Stimulated activated CD4-positive, alpha-beta T cell treated with anti-CD3 and anti-CD28 coated beads, Interleukin-12 subunit alpha, Interleukin-12 subunit beta, amount 100 ng/mL, for 48 hours (primary cell): Measurements from ENCODE around the gene FAM83B.
"Not testable (repeated sequence)": the region's sequence is repeated elsewhere in the genome, so short reads cannot be mapped to it uniquely, and the experiment has no call there.

Experiments used
- DNase-seq, 3 donors: peaks; one replicate each; pipeline ENCODE4 v3.0.0-alpha.2; 2020; ENCODE audit warnings: low read depth in 2 of 3, low spot score in 1 of 3

The FAM83B gene

DNA sequence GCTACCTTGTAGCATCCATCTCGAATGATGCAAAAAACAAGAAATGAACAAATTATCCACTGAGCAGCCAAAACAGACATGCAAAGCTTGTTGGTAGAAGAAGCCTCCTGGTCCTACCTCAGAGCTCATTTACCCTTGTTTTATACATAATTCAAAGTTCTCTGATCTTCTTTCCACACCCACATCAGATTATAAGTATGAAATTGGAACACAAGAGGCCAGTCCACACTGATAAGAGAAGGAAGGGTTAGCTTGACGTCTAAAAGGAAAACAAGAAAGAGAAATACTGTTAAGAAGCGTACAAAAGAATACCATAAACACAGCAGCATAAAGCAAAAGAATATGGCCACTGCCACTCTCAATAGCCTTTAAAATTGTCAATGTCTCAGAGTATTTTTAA is 49.7 kb downstream of the FAM83B start:
- DNase-seq: no peak

- DNase-seq: no peak
These were observed 51.1 kb downstream of the FAM83B start for GRCh38 chr6:54897462-54898189.

- DNase-seq: no peak
These were observed 52.2 kb downstream of the FAM83B start for GRCh38 chr6:54898767-54899166.

DNA sequence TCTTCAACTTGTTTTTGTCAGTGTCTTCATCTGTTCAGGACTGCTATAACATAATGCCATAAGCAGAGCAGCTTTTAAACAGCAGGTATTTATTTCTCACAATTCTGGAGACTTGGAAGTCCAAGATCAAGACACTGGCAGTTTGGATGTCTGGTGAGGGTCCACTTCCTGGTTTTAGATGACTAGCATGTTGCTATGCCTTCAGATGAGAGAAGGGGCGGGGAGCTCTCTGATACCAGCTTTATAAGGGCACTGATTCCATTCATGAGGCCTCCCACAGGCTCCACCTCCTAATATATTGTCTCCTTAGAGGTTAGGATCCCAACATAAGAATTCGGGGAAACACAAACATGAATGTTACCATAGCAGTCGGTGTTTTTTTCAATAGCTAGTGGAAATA is 52.9 kb downstream of the FAM83B start:
- no peak for DNase-seq

DNA sequence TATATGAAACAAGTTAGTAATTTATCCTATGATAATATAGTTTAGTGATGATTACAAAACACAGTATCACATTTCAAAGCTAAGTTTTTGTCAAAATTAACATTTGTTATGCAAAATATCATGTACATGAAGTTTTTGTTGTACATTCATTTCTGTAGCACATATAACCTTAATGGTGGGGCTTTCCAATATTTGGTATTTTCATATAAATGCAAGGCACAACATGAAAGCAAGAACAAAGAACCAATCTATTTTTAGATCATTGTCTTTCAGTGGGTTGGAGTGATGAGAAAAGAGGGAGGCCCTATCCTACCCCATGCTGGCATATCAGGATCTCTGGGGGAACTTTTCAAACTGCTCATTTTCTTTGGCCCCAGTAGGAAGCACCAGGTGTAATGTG is 53.4 kb downstream of the FAM83B start:
- DNase-seq: no peak

GRCh38 chr6:54900666-54901065 is 54.1 kb downstream of the FAM83B start:
- DNase-seq: no peak

DNA sequence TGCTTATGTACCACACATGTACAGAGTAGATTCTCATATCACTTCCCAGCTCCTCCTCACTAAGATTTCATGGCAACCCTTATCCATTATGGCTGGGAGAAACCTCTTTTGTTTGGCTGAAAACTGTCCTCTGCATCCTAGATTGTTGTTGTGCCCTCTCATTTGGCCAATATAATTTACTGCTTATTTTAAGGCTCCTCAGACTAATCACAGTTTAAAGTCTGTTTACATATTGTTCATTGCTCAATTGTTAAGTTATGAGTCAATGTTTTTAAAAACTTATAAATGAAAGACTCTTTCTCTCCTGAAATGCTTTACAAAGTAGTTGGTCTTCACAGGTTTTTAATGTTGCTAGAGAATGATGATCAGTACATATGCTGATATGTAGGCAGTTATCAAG is 57.3 kb downstream of the FAM83B start:
- DNase-seq: no peak

GRCh38 chr6:54907355-54907754 is 60.8 kb downstream of the FAM83B start:
- DNase-seq: no peak

- DNase-seq: no peak
These were observed 62.6 kb downstream of the FAM83B start for GRCh38 chr6:54909184-54909583.

DNA sequence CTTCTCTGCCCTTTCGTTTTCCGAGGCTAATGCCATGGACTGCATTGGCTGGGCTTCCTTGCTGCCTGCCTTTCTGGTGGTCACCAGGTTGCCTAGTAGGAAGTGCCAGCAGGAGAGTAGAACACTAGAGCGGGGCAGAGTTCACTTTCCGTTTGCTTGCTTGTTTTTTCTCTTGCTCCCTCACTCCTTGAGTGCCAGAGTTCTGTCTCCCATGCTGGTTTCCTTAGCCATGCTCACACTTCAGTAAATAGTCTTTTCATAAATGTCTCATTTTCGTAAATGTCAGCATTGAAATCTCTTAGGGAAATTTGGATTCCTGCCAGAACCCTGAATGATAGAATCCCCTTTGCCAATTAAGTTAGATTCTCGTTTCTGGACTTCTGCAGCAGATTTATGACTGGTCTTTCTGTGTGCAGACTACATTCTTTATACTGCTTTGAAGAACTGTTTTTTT is 63.9 kb downstream of the FAM83B start:
- DNase-seq: no peak

GRCh38 chr6:54910921-54911320 is 64.3 kb downstream of the FAM83B start:
- DNase-seq: no peak

DNA sequence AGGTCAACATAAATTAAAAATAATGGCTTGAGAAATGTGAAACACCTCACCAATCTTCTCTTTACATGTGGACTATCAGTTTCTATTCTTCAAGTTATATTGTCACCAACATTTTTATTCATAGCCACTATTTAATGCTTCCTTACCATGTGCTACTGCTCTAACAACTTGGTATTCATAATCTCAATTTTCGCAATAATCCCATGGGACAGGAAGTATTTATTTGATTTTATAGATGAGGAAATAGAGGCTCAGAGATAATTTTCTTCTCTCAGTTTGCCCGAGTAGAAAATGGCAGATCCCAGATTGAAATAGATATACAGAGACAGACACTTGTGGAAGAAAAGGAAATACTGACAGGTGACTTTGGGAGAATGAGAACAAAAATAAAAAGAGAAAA is 66.6 kb downstream of the FAM83B start:
- no peak for DNase-seq

DNA sequence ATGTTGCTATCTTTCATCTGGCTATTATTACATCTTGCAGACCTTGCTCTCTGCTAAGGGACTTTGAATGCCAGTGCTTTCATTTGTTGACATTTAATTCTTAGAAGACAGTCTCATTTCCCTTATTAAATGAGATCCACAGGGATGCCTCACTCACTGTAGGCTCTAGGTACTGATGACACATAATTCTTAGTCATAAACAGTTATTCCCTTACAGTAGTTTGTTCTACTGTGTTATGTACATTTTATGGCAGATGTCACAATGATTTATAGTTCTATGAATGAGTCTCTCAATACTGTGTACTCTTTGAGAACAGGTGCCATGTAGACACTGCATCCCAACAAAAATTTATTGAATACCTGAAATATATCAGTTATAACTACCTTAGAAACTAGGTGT is 70.3 kb downstream of the FAM83B start:
- DNase-seq: no peak

DNA sequence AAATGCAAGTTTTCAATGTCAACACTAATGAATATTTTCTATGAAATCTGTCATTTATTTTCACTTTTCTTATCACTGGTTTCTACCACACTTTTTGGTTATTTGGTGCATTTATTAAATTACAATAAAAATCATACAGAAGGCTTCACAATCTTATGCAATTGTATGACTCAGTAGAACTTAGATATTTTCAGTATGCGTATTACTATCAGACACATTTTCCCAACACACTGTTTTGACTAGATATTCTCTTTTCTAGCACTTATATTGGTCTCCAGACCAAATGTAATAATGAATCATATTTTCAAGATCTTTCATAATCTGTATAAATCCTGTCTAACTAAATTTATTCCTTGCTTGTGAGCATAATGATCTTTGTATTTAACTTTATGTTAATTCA is 74.1 kb downstream of the FAM83B start:
- no peak for DNase-seq

- DNase-seq: no peak
These were observed 75.3 kb downstream of the FAM83B start for GRCh38 chr6:54921891-54922290.

DNA sequence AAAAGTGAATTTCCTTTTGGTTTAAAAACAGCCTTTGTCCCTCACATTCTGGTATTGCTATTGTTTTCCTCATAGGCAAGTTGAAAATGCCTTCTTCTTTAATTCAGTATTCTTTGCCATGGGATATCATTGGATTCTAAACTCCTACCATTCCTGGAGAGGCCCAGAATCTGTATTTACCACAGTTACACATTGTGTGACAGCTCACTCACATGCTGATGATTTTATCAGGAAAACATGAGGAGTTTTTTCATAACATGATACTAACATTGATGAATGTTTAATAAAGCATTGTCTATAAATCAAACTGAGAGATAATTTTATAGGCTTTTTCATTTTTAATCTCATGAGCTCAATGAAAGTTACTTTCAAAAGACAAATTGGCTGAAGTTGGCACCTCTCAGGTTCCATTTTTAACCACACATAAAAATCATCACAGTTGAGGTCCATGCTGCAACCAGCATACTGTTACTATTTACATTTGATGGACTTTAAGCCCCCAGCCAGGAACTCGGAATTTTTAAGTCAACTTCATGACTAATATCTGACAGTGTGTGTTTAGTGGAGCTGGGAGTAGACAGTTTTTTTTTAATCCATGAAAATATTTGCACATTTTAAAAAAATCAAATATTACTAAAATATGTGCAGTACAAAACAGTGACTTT is 82.8 kb downstream of the FAM83B start:
- no peak for DNase-seq

DNA sequence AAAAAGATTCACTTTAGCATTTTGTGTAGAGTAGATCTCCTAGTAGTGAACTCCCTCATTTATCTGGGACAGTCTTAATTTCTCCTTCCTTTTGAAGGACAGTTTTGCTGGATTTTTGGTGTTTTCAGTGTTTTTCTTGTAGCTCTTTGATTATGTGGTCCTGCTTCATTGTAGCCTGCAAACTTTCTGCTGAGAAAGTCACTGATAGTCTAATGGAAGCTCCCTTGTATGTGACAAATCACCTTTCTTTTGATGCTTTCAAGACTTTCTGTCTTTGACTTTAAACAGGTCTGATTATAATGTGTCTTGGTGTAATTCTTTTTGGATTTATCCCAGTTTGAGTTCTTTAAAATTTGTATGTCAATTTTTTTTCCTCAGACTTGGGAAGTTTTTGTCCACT is 86.1 kb downstream of the FAM83B start:
- DNase-seq: no peak

- DNase-seq: no peak
These were observed 89.2 kb downstream of the FAM83B start for GRCh38 chr6:54935739-54936138.

DNA sequence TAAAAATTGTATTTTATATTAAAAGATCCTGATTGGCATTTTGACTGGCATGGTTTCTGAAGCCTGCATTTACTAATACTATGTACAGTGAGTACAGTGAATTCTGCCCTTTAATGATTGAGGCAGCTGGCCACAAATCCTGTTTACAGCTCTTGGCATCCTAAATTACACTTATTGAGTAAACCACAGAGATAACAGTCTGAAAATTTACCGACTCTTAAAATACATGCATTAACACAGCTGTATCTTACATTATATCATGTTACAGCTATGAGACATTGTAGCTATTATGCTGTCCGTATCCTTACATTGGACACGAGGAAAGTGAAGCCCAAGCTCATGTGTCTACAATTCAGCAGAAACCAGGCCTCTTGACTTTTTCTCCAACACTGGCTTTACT is 90.8 kb downstream of the FAM83B start:
- DNase-seq: no peak

DNA sequence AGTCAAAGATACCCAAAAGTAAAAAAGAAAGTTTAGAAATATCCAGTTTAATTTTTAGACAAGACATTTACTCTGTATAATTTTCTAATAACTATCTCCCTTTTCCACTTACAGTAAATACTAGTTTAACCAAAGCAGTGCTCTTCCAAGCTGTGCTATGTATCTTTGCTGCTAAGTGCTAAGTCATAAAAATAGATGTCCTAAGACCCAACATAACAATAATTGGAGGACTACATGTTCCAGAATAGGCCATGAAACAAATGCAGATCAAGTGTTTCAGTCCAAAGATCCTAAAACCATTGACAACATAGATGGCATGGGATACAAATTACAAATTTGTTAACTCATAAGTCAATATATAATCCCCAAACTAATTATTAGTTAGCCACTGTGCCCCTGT is 111.1 kb downstream of the FAM83B start:
- DNase-seq: no peak

GRCh38 chr6:54958446-54958845 is 111.9 kb downstream of the FAM83B start:
- no peak for DNase-seq

GRCh38 chr6:54959820-54960219 is 113.2 kb downstream of the FAM83B start:
- no peak for DNase-seq

DNA sequence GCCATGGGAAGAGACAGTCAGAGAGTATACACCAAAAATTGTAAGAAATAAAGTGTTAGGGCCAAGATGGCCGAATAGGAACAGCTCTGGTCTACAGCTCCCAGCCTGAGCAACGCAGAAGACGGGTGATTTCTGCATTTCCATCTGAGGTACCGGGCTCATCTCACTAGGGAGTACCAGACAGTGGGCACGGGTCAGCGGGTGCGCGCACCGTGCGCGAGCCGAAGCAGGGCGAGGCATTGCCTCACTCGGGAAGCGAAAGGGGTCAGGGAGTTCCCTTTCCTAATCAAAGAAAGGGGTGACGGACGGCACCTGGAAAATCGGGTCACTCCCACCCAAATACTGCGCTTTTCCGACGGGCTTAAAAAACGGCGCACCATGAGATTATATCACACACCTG is 114.8 kb downstream of the FAM83B start:
- DNase-seq: not testable (repeated sequence)
